HG02884 (cell line): ENCODE data around the gene AVEN.

ENCODE experiments used
- ATAC-seq: cut with Tn5 transposase; IDR thresholded peaks from one replicate; pipeline ENCODE4 v1.9.1; 2021; ENCODE audit warnings: mild to moderate bottlenecking, moderate library complexity; ENCODE audit not compliant: unreplicated experiment

The AVEN gene

DNA sequence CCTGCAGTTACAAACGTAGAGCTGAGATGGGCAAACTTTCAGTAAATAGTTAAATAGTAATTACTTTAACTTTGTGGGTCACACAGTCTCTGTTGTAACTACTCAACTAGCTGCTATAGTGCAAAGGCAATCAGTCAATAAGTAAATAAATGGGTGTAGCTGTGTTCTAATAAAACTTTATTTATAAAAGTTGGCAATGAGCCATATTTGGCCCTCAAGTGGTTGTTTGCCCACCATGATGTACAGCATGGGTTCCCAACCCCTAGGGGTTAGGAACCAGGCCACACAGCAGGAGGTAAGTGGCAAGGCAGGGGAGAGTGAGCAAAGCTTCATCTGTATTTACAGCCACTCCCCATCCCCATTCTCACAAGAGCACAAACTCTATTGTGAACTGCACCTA lies 115.6 kb downstream of the AVEN start:
- ATAC-seq: no peak

DNA sequence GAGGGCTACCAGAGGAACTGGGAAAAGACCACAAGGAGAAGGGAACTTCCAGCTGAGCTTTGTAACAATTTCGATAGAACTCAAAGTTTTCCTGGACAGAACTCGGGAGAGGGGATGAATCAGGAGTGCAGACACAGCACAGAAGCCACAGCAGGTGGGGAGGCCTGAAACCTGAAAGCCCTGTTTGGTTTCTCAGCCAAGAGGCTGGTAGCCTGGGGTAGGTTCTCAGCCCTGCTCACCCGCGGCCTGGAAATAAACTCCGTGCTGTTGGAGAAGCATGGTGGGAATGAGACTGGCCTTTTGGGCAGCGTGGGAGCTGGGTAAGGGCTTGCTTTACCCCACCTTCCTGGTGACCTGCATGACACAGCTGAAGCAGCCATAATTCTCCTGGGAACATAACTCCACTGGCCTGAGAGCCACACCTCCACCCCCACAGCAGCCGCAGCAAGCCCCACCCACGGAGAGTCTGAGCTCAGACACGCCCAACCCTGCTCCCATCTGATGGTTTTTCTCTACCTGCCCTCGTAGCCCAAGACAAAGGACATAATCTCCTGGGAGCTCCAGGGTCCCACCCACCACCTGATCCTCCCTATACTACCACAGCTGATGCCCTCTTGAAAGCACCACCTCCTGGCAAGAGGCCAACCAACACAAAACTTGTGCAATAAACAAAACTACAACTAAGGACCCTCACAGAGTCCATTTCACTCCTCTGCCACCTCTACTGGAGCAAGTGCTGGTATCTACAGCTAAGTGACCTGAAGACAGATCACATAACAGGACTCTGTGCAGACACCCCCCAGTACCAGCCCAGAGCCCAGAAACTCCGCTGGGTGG lies 123.2 kb downstream of the AVEN start:
- no peak for ATAC-seq

DNA sequence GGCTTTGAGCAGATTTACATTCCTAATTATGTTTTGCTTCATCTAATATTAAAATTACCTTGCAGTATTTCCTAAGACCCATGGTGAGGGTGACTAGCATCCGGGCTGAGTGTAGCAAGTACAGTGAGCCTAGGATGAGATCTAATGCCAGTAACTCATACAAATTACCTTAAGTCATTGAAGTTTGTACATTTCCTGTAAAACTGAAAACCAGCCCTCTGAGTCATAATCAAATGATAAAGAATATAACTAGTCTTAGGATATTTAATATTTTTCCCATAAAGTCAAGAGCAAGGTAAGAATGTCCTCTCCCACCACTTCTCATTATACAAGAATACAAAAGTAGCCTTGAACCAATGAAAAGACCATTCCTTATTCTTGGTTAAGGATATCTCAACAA lies 125.5 kb downstream of the AVEN start:
- no peak for ATAC-seq

DNA sequence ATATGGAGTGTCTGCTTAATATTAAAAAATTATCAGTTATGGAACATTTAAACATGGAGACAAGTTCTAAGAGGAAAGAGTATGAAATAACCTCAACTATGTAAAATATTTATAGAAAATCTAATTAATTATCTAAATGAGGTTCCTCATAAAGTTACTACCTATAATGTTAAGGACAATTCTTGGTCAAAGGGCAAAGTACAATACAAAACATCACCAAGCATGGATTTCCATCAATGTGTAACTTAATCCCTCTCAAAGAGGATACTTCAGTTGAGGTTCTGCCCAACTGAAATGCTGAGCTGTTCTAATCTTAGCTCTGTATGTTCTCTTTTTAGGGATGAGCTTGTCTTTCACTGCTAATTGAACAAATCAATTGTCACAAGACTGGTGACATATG lies 126.7 kb downstream of the AVEN start:
- ATAC-seq: no peak

DNA sequence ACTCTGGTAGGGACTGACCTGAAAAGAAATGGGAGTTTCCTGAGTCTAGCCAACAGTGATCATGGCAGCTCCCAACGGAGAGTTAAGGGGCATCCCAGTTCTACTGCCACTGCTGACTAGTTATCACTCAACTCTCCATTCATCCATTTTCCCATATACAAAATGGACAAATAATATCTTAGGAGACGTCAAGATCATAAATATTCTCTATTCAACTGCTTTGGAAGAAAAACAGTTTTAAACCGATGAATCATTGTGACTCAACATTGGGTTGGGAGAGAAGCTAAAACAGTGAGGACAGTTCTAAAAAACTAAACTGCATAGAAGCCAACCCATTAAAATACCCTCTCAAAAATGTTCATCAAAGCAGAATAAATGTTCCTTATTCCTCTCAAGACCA lies 128.3 kb downstream of the AVEN start:
- ATAC-seq: no peak

DNA sequence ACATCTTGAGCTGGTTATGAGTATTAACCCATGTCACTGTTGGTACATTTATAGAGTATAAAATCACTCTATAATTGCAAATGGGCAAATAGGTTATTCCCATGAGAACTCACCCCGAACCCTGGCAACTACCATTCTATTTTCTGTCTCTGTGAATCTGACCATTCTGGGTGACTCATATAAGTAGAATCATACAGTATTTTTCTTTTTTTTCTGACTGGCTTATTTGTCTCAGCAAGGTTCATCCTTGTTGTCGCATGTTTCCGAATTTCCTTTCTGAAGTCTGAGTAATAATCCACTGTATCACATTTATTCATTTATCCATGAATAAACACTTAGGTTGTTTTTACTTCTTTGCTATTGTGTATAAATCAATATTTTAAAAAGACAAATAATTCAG lies 130.6 kb downstream of the AVEN start:
- ATAC-seq: no peak

DNA sequence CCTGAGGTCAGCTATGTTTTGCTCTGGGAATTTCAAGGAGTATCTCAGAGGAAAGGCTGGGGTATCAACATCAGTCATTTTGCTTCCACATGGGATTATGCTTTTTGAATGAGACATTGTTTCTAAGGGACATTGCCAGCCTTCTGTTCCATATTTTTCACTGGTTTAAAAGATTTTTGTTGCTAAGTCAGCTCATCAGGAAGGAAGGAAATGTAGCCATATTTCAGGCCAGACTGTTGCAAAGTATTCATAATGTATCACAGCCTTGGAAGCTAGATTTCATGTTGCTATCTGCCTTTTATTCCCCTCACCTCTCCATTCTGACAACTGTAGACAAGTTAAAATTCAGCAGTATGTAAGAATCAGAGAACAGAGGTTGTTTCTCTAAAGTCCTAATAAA lies 131.7 kb downstream of the AVEN start:
- no peak for ATAC-seq

DNA sequence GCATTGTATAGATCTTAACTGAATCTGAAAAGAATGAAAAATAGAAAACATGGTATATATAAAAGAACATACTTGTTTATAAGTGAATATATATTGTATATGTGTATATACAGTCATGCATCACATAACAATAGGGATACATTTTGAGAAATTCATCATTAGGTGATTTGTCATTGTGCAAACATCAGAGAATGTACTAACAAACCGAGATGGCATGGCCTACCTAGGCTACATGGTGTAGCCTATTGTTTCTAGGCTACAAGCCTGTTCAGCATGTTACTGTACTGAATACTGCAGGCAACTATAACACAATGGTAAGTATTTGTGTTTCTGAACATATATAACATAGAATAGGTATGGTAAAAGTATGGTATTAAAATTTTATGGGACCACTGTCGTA lies 135.3 kb downstream of the AVEN start:
- no peak for ATAC-seq

DNA sequence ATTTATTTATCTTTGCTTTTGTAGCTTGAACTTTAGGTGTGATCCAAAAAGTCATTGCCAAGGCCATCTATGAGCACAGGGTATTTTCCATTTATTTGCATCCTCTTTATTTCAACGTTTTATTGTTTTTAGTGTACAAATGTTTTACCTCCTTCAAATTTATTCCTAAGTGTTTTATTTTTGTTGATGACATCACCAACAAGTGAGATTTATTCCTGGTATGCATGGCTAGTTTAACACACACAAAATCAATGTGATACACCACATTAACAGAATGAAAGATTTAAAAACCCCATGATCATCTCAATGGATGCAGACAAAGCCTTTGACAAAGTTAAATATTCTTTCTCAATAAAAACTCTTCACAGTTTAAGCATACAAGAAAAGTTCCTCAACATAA lies 137.0 kb downstream of the AVEN start:
- ATAC-seq: no peak

DNA sequence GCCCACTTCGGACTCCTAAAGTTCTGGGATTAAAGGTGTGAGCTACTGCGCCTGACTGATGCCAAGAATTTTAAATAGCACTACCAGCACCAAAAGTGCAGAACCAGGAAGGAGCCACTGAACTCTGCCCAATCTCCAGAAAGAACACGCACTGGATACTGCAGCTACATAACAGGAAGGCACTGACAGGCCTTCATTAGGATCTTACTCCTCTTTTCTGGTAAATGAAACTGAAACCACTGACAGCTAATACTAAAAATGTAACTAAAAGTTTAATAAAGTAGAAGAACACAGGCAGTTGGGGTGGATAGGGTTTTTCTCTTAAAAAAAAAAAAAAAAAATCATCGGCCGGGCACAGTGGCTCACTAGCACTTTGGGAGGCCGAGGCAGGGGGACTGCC lies 144.8 kb downstream of the AVEN start:
- peak; percentile 62 for ATAC-seq

DNA sequence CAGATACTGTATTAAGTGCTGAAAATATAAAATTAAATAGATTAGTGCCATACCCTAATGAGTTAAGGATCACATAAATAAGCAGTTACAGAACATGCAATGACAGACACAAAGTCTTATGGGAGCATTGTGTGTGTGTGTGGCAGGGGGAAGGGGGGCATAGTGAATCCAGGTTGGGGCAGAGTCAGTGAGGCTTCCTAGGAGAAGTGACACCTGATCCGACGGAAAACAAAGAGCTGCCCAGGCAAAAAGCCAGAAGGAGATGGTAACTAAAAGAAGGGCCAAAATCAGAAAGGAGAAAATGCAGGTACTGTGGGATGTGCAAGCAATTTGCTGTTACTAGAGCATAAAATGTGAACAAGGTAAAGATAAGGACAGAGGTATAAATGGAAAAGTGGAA lies 150.8 kb downstream of the AVEN start:
- no peak for ATAC-seq

DNA sequence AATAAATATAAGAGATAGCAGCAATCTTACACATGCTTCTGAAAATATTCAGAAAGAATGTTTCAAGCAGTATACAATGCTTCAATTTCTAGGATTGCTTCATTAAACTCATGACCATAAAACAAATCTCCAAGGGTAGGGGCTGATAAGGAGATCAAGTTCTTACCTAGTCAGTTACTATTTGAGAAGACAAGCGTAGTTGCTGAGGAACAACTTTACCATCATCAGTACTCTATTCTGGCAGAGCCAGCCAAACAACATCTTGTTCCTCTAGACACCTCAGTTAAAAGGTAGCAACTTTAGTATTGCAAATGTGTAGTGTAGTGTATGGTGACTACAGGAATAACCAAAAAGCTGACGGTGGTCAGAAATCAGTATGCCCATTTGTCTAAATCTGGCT lies 156.1 kb downstream of the AVEN start:
- ATAC-seq: no peak

DNA sequence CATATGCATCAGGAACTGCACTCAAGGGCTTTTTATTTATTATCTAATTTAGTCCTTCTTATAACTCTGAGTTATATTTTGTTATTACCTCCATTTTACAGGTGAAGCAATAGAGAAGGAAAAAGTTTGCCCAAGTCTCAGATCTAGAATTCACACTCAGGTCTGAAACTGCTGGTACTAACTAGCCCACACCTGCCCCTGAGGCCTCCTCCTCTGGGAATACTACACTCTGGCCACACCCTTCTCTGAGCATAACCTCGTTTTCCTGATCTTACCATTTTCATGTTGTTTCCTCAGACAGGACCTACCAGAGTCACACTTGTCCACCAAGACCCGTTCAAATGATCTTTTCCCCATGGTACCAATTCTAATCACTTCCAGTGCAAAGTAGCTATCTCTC lies 164.8 kb downstream of the AVEN start:
- ATAC-seq: no peak

DNA sequence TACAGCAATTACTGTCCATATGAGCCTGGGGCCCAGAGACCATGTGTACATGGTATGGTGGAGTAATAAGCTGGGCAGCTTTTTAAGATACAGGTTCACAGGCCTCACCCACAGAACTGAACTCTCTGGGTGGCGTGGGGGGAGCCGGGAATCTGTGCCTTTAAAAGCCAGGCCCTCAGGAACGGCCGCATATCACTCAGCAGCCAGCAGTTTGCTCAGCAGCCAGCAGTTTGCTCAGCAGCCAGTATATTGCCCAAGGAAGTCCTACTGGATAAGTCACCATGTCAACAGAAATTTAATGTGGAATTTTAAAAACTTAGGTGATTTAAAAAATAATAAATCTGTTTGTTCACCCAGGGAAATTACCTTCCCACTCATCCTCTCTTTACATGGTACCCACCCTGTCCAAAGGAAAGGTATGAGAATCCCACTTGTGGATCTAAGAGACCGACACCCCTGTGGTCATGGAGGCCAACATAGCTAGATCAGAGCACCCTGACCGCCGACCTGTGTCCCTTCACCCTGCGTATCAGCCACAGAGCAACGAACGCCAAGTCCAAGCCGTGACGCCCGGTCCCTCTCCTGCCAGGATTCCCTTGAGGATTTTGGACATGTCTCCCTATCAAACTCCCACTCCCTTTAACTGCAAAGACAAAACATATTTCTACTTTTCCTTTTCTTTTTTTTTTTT lies 166.4 kb downstream of the AVEN start:
- no peak for ATAC-seq

DNA sequence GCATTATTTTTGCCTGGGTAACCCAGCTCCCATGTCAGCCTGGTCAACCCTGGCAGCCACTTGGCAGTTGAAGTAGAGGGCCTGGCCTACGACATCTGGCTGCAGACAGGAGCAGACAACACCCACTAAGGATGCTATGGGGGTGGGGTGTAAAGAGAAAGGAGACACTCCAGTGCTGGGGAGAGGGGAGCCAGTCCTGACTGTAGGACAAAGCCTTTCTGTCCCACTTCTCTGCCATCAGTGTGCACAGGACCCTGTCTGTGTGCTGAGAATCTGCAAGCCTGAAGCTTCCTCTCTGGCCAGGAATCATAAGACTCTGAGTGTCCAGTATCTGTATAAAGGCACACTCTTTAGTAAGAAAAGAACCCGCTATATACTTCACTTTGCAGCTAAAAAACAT lies 167.0 kb downstream of the AVEN start:
- ATAC-seq: no peak

DNA sequence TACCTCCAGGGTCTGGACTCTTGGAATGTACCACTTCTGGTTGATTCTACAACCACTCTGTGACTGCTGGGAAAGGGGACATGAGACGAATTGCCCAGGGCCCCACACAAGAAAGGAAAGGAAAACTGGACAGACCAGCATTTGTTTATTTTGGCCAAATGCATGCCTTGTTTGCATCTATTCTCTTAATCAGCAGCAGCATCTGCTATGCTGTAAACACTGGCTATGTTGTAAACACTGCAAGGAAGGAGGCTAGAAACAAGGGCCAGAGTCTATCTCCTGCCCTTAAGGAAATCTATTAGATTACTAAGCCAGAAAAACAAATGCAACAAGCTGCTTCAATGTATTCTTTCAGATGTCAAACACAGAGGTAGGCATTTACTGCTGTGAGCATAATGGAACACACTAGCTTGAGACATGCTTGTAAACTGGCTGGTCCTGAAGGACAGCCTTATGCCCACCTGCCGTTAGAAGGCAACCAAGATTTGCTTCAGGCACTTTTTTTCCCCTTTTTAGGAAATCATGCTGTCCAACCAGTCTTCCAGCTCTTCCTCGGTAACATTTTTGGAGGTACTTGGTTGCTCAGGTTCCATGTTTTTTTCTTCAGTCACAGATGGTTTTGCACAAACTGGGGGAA lies 172.8 kb downstream of the AVEN start:
- ATAC-seq: no peak

DNA sequence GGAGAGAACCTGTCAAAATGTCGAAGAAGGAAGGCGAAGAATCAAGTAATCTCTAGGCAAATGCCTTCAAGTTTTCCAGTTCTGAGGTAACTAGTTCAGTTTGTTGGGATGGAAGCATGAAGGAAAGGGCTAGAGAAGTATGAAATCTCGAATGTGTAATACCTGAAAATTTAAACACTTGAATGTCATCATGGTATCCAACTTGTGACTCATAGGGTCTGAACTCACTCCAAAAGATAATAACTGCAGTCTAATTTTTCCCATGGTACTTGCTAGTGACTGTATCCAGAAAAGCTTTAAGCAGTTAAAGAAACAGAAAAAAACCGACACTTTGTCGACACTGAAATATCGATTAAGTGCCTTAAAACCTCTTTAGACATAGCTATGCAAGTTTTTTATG lies 173.6 kb downstream of the AVEN start:
- ATAC-seq: no peak

DNA sequence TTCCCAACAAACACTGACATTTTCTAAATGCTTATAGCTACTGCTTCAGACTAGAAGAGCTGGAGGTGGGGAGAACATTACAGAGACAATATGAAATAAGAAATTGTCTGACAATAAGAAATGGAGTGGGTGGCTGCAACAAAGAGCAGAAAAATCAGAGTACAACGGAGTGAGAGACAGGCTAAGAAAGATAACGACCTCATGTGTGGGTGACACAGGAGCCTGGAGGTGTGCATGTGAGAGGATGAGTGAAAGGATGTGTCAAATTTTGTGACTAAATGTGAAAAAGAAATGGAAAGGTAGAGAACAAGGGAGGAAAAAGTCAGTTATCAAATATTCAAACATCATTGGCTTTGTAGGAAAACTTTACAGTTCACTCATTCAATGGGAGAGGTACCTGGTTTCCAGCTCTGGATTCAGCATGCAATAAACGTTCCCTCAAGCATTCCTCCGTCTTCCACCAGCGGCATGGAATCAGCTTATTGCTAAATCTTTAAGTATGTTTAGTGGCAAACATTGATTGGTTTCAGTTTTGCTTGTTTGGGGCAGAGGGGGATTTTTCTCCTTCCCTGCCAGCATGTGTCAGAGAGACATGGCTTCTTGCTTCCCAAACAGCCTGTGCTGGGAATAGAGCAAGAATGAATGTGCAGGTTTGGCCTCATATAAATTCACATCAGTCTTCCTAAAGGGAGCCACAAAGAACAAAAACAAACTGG lies 174.5 kb downstream of the AVEN start:
- ATAC-seq: no peak

DNA sequence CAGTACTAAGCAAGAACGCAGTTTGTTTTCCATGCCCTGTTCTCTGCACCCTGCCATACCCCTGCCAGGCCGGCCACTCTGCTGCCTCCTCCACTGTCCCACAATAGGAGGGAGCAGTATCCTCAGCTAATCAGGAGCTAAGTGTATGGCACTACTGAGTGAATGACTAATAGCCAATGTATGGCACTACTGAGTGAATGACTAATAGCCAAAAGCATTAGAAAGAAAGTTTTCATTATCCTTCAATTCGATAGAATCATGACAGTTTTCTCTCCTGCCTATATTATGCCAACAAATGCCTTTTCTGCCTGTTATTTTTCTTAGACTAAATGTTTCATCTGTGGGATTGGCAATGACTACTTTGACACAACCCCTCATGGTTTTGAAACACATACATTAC lies 178.2 kb downstream of the AVEN start:
- ATAC-seq: no peak

DNA sequence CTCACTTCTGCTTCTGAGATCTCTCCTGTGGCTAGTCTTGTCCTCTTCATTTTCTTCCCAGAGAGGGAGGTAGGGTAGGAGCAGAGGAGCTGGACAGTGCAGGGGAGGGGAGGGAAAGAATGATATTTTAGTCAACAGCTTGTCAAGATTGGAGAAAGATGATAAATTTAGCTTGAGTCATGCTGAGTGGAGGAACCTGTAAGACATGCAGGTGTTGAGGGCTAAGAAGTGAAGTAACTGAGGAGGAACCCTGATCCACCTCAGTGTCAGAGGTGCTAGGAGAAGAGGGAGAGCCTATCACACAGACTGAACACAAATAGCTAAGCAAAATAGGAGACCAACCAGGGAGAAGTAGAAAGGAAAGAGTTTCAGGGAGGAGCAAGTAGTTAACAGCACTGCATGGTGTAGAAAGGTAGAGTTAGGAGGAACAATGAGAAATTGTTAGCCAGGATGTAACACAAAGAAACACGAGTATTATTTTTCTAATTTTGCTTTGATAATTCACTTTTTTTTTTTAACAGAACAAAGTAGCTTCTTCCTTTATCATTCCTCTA lies 178.9 kb downstream of the AVEN start:
- ATAC-seq: no peak

DNA sequence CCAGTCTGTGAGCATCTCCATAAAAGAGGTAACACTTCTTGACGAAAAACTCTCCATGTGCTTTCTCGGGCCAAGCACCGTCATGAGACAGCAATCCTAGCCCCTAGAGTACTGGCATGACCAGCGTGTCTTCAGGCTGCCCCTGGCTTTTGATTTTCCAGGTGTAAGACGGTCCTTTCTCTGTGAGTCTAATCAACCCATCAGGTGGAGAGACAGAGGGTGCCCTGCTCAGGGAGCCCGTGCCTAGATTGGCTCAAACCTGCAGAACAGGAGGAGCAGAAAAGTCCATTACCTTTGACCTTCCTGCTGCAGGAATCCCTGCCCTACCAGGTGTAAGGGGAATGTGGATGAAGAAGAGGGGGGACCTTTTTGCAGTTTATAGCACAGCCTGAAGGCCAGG lies 180.2 kb downstream of the AVEN start:
- ATAC-seq: no peak
